GM19193 (cell line): ENCODE data around the gene FJX1.

Source experiments
- POLR2A ChIP-seq: IDR thresholded peaks from 4 replicates; pipeline ENCODE4 v1.6.1; 2011; ENCODE audit not compliant: insufficient read depth, insufficient read length; ENCODE audit errors: extremely low read depth

FJX1 gene

GRCh38 chr11:35594680-35595079, 23.6 kb upstream of the FJX1 start:
- TF ChIP-seq POLR2A: no peak

- TF ChIP-seq POLR2A: no peak
Measured at GRCh38 chr11:35598254-35599125, 19.8 kb upstream of the FJX1 start.

GRCh38 chr11:35600331-35600838, 17.9 kb upstream of the FJX1 start:
- TF ChIP-seq POLR2A: no peak

- TF ChIP-seq POLR2A: no peak
Measured at GRCh38 chr11:35602160-35602793, 16.0 kb upstream of the FJX1 start.

- TF ChIP-seq POLR2A: no peak
Measured at GRCh38 chr11:35602979-35603378, 15.3 kb upstream of the FJX1 start.

- TF ChIP-seq POLR2A: no peak
Measured at GRCh38 chr11:35605706-35606105, 12.6 kb upstream of the FJX1 start.

- no peak for TF ChIP-seq POLR2A
Measured at GRCh38 chr11:35606206-35606605, 12.1 kb upstream of the FJX1 start.

DNA sequence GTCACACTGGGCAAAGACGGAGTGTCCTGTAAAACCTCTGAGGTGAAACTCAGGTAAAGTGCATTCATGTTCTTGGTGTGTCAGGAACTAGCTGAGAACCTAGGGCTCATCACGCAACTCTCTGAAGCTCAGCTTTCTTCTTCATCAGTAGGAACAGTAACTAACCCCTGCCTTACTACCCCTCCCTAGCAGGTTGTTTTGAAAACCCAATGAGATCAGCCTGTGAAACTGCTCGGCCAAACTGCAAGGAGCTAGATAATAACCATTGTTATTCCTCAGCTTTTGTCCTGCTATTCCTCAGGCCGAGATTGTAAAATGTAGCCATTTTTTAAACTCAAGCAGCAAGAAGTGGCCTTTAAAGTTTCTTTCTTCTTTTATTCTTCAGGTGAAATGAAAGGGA, 9.8 kb upstream of the FJX1 start:
- no peak for TF ChIP-seq POLR2A

DNA sequence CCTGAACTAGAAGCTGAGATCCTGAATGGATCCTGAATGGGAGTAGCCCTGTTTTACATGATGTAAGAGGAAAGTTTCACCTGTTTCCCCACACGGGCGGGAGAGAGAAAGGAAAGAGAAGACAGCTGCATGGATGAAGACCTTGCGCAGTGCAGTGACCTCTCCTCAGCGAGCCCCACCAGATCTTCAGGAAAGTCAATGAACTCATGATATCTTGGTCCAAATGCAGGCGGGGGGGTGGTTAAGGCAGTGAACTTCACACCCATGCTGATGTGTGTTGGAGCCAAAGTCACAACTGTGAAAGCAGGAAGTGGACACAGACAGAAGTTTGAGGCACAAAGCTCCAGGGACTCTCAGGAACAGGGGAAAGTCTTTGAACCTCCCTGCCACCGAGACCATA, 8.6 kb upstream of the FJX1 start:
- no peak for TF ChIP-seq POLR2A

GRCh38 chr11:35610631-35611030, 7.6 kb upstream of the FJX1 start:
- no peak for TF ChIP-seq POLR2A

GRCh38 chr11:35611741-35612140, 6.5 kb upstream of the FJX1 start:
- no peak for TF ChIP-seq POLR2A

- TF ChIP-seq POLR2A: no peak
Measured at GRCh38 chr11:35614939-35615569, 3.2 kb upstream of the FJX1 start.

GRCh38 chr11:35615921-35616900, 2.0 kb upstream of the FJX1 start:
- TF ChIP-seq POLR2A: no peak

- TF ChIP-seq POLR2A: no peak
Measured at GRCh38 chr11:35617316-35617686, 959 bp upstream of the FJX1 start.
